ENCODE data around the gene SLC12A7. TPM values are rescaled to one million over a fixed set of nuclear protein-coding genes. Genes with fewer than 3 reads are reported as not detected.

The SLC12A7 gene
- total RNA-seq, 1 experiment from 2014 or later, result 30.8 TPM

GRCh38 chr5:1079486-1079885 is 32.4 kb downstream of the SLC12A7 start:
- H3K18ac ChIP-seq (ENCODE audit: insufficient read length, low read depth, low read length), result no peak overlapping the region
- no peak overlapping the region for H2BK12ac ChIP-seq (ENCODE audit: insufficient read length, low read depth, low read length)
- Mint-ChIP-seq H3K4me3 (no peak overlapping the region), H3K4me1 (no peaks in the 10 kb centered on the region), H3K36me3 (ENCODE audit: insufficient read depth in 1 of 3, low read depth in 3 of 3) (peaks cover 10 to 36% (median 28%) of the 10 kb centered on the region in 3 experiments), H3K9me3 (no peaks in the 10 kb centered on the region), H3K27me3 (ENCODE audit: low read depth) (no peaks in the 10 kb centered on the region), H3K27ac (no peak overlapping the region)
- H2BK15ac ChIP-seq (ENCODE audit: low read depth, low read length), result no peak overlapping the region
- H4K8ac ChIP-seq (replicated peaks; ENCODE audit: insufficient read length, low read depth, low read length), result no peak overlapping the region
- H4K5ac ChIP-seq (ENCODE audit: insufficient read length, low read depth, low read length), result no peak overlapping the region
- H3K14ac ChIP-seq (ENCODE audit: insufficient read depth, low read length), result no peak overlapping the region; the same call in 1 of the 2 replicates
- no peaks in the 10 kb centered on the region for H3K79me1 ChIP-seq (ENCODE audit: insufficient read depth, low read depth, low read length, poor library complexity, severe bottlenecking)
- no peaks in the 10 kb centered on the region for H3K79me2 ChIP-seq (ENCODE audit: insufficient read depth, low read length)
- no peaks in the 10 kb centered on the region for H3K9me3 ChIP-seq (ENCODE audit: control insufficient read depth, low read depth, low read length)
- no peak overlapping the region for H3K4me2 ChIP-seq (ENCODE audit: insufficient read depth, insufficient read length, low read length)
- no peak overlapping the region for H2AK5ac ChIP-seq (ENCODE audit: insufficient read length, low read length)
- H2AFZ ChIP-seq (ENCODE audit: low read length), result no peak overlapping the region
- no peak overlapping the region for H2BK5ac ChIP-seq (ENCODE audit: insufficient read length, low read length)
- no CpG with 5 or more reads among the region's 18 CpGs for WGBS (ENCODE audit: extremely low coverage, insufficient read length, low lambda C conversion rate)
- no peak for DNase-seq
- no peak overlapping the region for H4K91ac ChIP-seq (ENCODE audit: insufficient read length, low read depth, low read length)
- no peak overlapping the region for H3K9ac ChIP-seq (ENCODE audit: extremely low read depth, insufficient read length, low read length)
- no peak for TF ChIP-seq CTCF (conservative IDR thresholded peaks at IDR 0.05)
- no peak overlapping the region for H3K4ac ChIP-seq (ENCODE audit: low read depth, low read length)
- H2BK120ac ChIP-seq (ENCODE audit: low read depth, low read length, poor library complexity, severe bottlenecking), result no peak overlapping the region
- no peak overlapping the region for H2BK20ac ChIP-seq (ENCODE audit: low read depth, low read length, poor library complexity, severe bottlenecking)
- H3T11ph ChIP-seq (ENCODE audit: low read length), result no peak overlapping the region
- H3K23me2 ChIP-seq (ENCODE audit: insufficient read length, low read depth, low read length, poor library complexity, severe bottlenecking), result no peaks in the 10 kb centered on the region
- H3K27me3 ChIP-seq (ENCODE audit: insufficient read depth, low read length), result no peaks in the 10 kb centered on the region
- no peak overlapping the region for H3K23ac ChIP-seq (ENCODE audit: insufficient read length, low read depth, low read length)
- no peaks in the 10 kb centered on the region for H3K4me1 ChIP-seq (ENCODE audit: insufficient read depth, low read length)
- H3K56ac ChIP-seq (ENCODE audit: insufficient read length, low read depth, low read length), result no peak overlapping the region
- H3K27ac ChIP-seq (ENCODE audit: insufficient read length, low read depth, low read length), result no peak overlapping the region
- no peaks in the 10 kb centered on the region for H4K20me1 ChIP-seq (ENCODE audit: control insufficient read depth, insufficient read depth, insufficient read length)

Measured in H9 (cell line).